ENCODE results near the gene EOGT. TPM values are rescaled to one million over a fixed set of nuclear protein-coding genes. Genes with fewer than 3 reads are reported as not detected.

EOGT gene
- polyA plus RNA-seq, 4 donors = 11.8 to 14.6 (median 12.8) TPM

GRCh38 chr3:69009559-69010410 is 3.7 kb downstream of the EOGT start:
- DNase-seq (ENCODE audit: low read depth in 4 of 4, low spot score in 3 of 4) = no peak

DNA sequence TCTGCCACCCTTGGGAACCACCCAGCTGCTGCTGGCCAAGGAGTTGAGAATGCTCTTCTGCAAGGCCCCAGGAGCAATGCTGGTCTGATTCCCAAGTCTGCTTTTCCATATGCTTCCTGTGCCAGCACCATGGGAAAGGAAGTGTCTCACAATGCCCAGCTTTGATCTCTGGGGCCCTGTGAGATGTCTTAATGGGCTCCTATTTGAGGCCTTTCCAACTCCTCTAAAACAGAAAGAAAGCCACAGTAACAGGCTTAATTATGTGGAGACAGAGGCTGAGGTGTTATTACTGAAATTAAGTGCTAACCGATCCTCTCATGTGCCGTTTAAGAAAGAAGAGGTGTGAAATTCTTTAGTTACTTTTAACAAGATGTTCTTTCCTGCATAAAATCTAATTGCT is 4.5 kb downstream of the EOGT start:
- DNase-seq (ENCODE audit: low read depth in 4 of 4, low spot score in 3 of 4) = no peak

GRCh38 chr3:69005791-69006482 is 7.5 kb downstream of the EOGT start:
- DNase-seq (ENCODE audit: low read depth in 4 of 4, low spot score in 3 of 4) = no peak

DNA sequence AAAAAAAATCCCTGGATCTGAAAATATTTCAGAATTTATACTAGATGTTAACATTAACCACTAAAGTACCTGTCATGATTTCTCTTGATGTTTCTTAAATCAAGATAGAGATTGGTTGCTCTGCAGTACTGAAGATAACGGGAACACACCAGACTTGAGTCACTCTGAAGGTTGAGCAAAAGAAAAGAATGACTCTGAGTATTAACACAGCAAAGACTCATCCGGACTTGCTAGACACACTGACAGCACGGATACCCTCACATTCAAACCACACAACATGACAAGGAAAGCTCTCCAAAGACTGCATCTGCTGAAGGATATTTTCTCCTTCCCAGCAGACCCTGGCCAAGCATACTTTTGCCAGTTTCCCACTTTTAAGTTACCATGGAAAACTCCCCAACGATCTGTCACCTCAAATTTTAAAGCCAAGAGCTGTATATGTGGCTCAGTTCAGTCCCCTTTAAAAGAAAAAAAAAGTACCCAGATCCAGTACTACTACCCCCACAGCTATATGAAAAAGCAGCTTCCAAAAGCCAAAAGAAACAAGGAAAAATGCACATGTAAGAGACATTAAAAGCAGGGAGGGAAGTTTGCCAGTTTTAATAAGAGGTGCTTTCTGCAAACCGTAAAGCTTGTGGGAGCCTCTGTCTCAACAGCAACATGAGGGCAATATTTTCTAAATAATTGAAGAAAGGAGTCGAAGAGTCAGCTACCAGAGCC is 8.3 kb downstream of the EOGT start:
- no peak for DNase-seq (ENCODE audit: low read depth in 4 of 4, low spot score in 3 of 4)

DNA sequence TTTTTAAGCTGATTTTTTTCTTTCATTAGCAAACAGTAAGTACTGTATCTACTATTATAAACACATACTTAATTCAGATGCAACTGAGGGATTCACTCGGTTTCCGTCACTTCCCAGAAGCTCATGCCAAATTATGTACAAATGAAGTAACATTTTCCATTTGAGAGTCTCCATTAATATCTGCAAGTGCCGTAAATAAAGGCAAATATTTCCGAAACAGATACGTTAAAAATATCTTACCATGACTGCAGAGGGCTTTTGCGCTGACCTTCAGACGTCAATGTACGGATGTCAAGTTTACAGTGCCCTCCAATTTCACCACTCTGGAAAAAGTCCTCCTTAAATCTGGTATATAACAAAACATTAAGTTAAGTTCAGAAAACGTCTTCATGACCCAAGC is 9.3 kb downstream of the EOGT start:
- DNase-seq (ENCODE audit: low read depth in 4 of 4, low spot score in 3 of 4) = no peak

GRCh38 chr3:68999605-69000004 is 13.9 kb downstream of the EOGT start:
- no peak for DNase-seq (ENCODE audit: low read depth in 4 of 4, low spot score in 3 of 4)

GRCh38 chr3:68999158-68999557 is 14.3 kb downstream of the EOGT start:
- DNase-seq (ENCODE audit: low read depth in 4 of 4, low spot score in 3 of 4) = no peak

DNA sequence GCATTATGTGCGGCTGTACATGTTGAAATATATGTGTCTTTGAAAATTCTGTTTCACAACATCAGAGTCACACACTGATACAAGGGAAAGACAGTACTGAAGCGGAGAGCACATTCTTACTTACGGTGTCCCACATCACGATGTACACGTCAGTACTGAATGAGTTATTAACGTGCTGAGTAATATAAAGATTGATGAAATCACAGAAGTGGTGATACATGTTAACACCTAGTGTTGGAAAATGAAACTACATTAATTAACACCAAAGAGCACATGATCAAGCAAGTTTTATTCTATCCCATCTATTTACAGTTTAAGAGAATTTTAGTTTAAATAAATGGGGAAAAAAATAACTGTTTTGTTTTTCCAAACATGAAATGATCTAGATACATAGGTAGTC is 15.6 kb downstream of the EOGT start:
- no peak for DNase-seq (ENCODE audit: low read depth in 4 of 4, low spot score in 3 of 4)

DNA sequence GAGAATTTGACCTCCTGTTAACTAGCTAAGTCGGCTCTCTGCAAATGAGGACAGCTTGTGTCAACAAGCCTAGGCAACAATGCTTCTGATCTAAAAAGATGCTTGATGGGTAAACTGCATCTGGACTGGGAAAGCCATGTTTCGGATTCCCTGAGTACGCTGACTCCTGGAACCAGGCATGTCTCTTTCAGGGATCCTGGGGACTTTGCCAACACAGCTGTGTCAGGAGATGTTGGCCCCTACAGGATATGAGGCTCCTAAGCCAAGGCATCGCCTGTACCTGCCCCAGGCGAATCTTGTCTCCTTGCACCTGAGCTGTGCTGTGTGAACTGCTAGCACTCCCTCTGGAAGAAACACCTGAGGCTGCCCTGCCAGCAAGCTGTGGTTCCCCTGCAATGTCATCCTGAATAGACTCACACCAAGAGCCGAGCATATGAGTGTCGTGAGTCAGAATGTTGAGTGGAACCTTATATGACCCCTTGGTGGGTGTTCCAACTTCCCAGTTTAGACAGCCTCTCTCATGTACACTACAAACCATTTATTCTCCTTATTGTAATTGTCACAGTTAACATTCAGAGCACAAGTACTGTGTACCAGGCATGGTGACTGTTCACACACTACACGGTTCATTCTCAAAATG is 17.0 kb downstream of the EOGT start:
- no peak for DNase-seq (ENCODE audit: low read depth in 4 of 4, low spot score in 3 of 4)

- DNase-seq (ENCODE audit: low read depth in 4 of 4, low spot score in 3 of 4) = no peak
Measured at GRCh38 chr3:68988740-68989139, 24.7 kb downstream of the EOGT start.

GRCh38 chr3:68987322-68987721 is 26.2 kb downstream of the EOGT start:
- no peak for DNase-seq (ENCODE audit: low read depth in 4 of 4, low spot score in 3 of 4)

DNA sequence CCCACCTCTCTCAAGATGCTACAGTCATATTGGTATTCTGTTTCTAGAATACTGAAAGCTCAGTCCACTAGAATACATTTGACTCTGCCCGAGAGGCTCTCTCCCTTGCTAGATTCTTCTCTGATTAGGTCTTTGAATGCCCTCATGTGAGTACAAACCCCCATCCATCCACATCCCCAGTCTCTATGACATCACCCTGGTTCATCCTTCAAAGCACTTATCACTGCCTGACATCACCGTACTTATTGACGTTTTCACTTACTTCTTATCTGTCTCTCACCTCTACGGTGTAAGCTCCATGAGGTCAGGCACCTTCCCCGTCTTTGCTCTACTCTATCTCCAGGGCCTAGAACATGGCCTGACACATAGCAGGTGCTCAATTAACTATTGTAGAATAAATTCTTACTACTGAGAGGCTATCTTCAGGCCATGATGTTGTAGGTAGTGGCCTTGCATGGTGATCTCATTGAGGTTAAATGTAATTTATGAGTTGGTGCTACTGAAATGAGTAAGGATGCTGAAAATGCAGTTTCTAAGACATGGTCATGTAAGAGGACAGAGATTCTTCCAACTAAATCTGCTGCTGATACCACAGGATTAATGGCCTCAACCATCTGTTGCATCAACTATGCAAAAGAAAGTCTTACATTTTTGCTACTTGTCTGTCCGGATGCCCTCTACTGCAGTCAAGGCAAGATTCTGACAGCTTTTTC is 26.8 kb downstream of the EOGT start:
- DNase-seq (ENCODE audit: low read depth in 4 of 4, low spot score in 3 of 4) = no peak

DNA sequence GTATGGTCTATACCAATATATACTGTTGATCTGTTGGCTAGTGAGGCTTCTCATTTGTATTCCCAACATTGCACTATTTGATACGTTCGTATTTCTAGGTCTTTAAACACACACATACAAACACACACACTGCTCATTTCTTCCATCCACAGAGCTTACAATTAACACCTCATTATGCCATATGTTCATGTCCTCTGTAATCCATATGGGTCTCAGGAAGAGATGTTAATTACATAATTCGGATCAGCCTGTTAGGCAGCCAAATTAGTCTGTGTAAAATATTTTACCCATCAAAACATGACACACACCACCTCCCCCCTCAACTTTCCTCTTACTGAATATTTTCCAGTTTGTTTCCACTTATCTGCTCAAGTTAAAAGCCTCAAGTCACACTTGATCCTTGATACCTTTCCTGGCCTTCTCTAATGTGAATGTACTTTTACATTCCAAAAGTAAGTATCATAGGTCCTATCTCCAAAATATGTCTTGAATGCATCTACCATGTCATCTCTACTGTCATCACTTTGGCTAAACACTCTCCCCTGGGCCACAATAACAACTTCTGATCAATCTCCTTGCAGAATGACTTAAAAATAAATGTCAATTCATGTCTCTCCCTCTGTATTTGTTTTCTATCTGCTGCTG is 28.2 kb downstream of the EOGT start:
- DNase-seq (ENCODE audit: low read depth in 4 of 4, low spot score in 3 of 4) = no peak

DNA sequence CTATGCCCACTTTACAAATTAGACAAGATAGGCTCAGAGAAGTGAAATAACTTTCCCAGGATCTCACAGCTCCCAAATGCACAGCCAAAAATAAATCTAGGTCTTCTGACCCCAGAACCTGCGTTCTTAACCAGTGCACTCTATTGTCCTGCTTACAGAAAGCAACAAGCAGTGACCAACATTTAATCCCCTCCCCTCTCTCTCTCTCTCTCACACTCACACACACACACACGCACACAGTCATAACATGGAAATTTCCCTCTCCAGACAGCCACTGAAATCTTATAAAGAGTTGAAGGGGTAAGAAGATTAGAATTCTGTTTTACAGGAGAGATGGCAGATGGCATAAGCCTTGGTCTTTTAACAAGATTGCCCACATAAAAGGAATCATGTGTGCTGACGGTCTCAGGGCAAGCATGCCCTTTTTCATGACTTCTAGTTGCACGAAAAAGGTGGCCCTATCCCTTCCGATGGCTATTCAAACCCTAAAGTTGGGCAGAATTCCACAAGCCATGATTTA is 29.4 kb downstream of the EOGT start:
- no peak for DNase-seq (ENCODE audit: low read depth in 4 of 4, low spot score in 3 of 4)

DNA sequence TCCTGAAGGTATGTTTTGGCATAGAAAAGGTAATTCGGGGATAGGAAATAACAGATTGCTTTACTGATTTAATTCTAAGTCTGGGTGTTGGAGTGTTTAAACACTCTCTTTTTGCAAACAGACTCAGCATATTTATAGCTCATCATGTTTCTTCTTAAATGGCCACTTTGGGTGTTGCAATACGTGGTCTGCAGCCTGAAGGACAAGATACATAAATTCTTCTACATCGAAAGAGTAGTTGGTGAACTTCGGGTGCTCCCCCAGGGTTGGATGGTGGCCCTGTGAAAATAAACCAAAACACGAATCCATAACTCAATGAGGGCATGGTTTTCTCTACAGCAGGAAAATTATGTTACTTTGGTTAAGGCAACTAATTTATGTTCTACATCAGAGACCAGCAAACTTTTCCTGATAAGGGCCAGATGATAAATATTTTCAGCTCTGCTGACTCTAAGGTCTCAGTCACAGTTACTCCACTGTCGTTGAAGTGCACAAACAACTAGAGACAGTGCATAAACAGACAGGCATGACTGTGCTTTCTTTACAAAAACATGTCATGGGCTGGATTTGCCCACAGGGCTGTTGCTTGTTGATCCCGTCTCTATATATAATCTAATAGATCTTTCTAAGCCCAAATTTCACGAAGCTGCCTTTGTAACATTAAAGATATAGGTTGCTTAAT is 35.9 kb downstream of the EOGT start:
- DNase-seq (ENCODE audit: low read depth in 4 of 4, low spot score in 3 of 4) = no peak

- no peak for DNase-seq (ENCODE audit: low read depth in 4 of 4, low spot score in 3 of 4)
Measured at GRCh38 chr3:68974711-68975110, 38.8 kb downstream of the EOGT start.

DNA sequence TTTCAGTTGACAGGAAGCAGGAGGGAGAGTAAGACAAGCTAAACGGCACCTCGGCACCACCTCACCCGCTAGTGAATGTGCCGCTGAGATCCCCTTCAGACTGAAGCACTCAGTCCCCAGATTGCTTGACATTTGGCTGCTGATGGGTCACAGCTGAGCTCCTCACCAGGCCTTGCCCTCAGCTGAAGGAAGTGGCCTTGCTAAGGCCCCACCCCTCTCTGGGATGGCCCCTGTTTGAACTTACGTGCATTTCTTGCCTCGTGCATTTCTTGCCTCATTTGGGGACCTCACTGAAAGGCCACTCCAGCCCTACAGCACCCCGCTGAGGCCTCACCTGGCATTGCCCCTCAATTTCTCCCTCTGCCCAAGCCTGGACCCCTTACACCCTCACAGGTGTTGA is 39.8 kb downstream of the EOGT start:
- DNase-seq (ENCODE audit: low read depth in 4 of 4, low spot score in 3 of 4) = no peak

- DNase-seq (ENCODE audit: low read depth in 4 of 4, low spot score in 3 of 4) = peak; percentile 41 to 57 (median 44)
Measured at GRCh38 chr3:68972358-68972979, 41.0 kb downstream of the EOGT start.

GRCh38 chr3:68964694-68965093 is 48.8 kb downstream of the EOGT start:
- no peak for DNase-seq (ENCODE audit: low read depth in 4 of 4, low spot score in 3 of 4)

Data from right renal pelvis (tissue), 4 donors.